GM23338 (cell line): ENCODE results near the gene RXRB. TPM values are rescaled to one million over a fixed set of nuclear protein-coding genes. Genes with fewer than 3 reads are reported as not detected.

Source experiments
- ATAC-seq: fragments of 200-7000 bp; cut with Tn5 transposase; 3 replicates; pipeline ENCODE4 v1.9.1; 2020
- DNase-seq: peaks from one replicate; pipeline ENCODE4 v3.0.0-alpha.2; 2015; ENCODE audit warnings: low spot score
- H2AFZ ChIP-seq: fragments of 200-600 bp; sonication (generic); 2 replicates; pipeline ENCODE4 v1.8.0; 2016; ENCODE audit warnings: antibody characterized with exemption, mild to moderate bottlenecking, moderate library complexity
- H3F3A ChIP-seq: fragments of 200-600 bp; sonication (generic); replicated peaks from 2 replicates; pipeline ENCODE4 v1.8.0; 2017; ENCODE audit warnings: antibody characterized with exemption, mixed run types, low read depth
- H3K27ac ChIP-seq: fragments of 200-600 bp; sonication (generic); 2 replicates; pipeline ENCODE4 v1.6.1; 2016; ENCODE audit warnings: low read depth
- H3K27me3 ChIP-seq: fragments of 200-600 bp; sonication (generic); 2 replicates; pipeline ENCODE4 v1.8.0; 2016; ENCODE audit warnings: mild to moderate bottlenecking, mixed run types, moderate library complexity; ENCODE audit not compliant: insufficient read depth
- H3K36me3 ChIP-seq: fragments of 200-600 bp; sonication (generic); 2 replicates; pipeline ENCODE4 v1.8.0; 2016; ENCODE audit warnings: mild to moderate bottlenecking; ENCODE audit not compliant: insufficient read depth
- H3K4me1 ChIP-seq: fragments of 200-600 bp; sonication (generic); 2 replicates; pipeline ENCODE4 v1.8.0; 2016; ENCODE audit warnings: mild to moderate bottlenecking, moderate library complexity; ENCODE audit not compliant: insufficient read depth
- H3K4me2 ChIP-seq: fragments of 200-600 bp; sonication (generic); 2 replicates; pipeline ENCODE4 v1.7.1; 2017; ENCODE audit warnings: mixed run types
- H3K4me3 ChIP-seq: fragments of 200-600 bp; sonication (generic); 2 replicates; pipeline ENCODE4 v1.6.1; 2016; ENCODE audit warnings: mixed run types
- H3K79me2 ChIP-seq: fragments of 200-600 bp; sonication (generic); replicated peaks from 2 replicates; pipeline ENCODE4 v1.8.0; 2017; ENCODE audit warnings: mild to moderate bottlenecking; ENCODE audit not compliant: insufficient read depth
- H3K9me2 ChIP-seq: fragments of 200-600 bp; sonication (generic); 2 replicates; pipeline ENCODE4 v1.8.0; 2017; ENCODE audit not compliant: insufficient read depth
- H4K20me1 ChIP-seq: fragments of 200-600 bp; sonication (generic); replicated peaks from 2 replicates; pipeline ENCODE4 v1.8.0; 2017; ENCODE audit warnings: mild to moderate bottlenecking; ENCODE audit not compliant: insufficient read depth
- H3K27ac Mint-ChIP-seq: 2 replicates; pipeline ENCODE4 v1.8.0; 2020; ENCODE audit warnings: inconsistent platforms, mild to moderate bottlenecking, moderate library complexity, mixed read lengths
- H3K27me3 Mint-ChIP-seq: 3 replicates; pipeline ENCODE4 v1.8.0; 2022; ENCODE audit warnings: low read depth, mild to moderate bottlenecking, moderate library complexity, mixed read lengths, inconsistent platforms; ENCODE audit not compliant: insufficient read depth, poor library complexity
- H3K36me3 Mint-ChIP-seq: 3 replicates; pipeline ENCODE4 v1.8.0; 2021; ENCODE audit warnings: low read depth, mild to moderate bottlenecking, inconsistent platforms, moderate library complexity, mixed read lengths
- H3K4me1 Mint-ChIP-seq: 3 replicates; pipeline ENCODE4 v1.8.0; 2020; ENCODE audit warnings: mild to moderate bottlenecking, inconsistent platforms, mixed read lengths
- H3K4me3 Mint-ChIP-seq: 3 replicates; pipeline ENCODE4 v1.8.0; 2021; ENCODE audit warnings: moderate library complexity, mild to moderate bottlenecking, inconsistent platforms, mixed read lengths
- H3K9me3 Mint-ChIP-seq: 3 replicates; pipeline ENCODE4 v1.8.0; 2020; ENCODE audit warnings: moderate library complexity, mild to moderate bottlenecking, inconsistent platforms, mixed read lengths
- CREB1 ChIP-seq: fragments of 250-450 bp; sonication (Bioruptor Pico); IDR thresholded peaks from 2 replicates; pipeline ENCODE4 v1.5.0; 2020; ENCODE audit warnings: low read depth, mild to moderate bottlenecking, moderate library complexity
- CTCF ChIP-seq, 2 experiments: fragments of 200-600 bp in 1 of 2; sonication (generic) in 1 of 2; conservative IDR thresholded peaks; 2 replicates each; pipeline versions ENCODE4 v1.5.1 to v1.6.1; 2016 to 2017; ENCODE audit warnings: antibody characterized with exemption in 2 of 2, low read depth in 2 of 2, mild to moderate bottlenecking in 2 of 2, moderate library complexity in 1 of 2
- JUNB ChIP-seq: IDR thresholded peaks from one replicate; pipeline ENCODE4 v1.6.1; 2016; ENCODE audit warnings: antibody characterized with exemption; ENCODE audit not compliant: unreplicated experiment
- NANOG ChIP-seq: IDR thresholded peaks from 2 replicates; pipeline ENCODE4 v1.6.1; 2016; ENCODE audit warnings: antibody characterized with exemption, borderline replicate concordance
- ZNF114 ChIP-seq: fragments of 250-450 bp; sonication (Bioruptor Pico); IDR thresholded peaks from 2 replicates; pipeline ENCODE4 v1.5.0; 2020; ENCODE audit warnings: mild to moderate bottlenecking, moderate library complexity
- ZNF331 ChIP-seq: fragments of 250-450 bp; sonication (Bioruptor Pico); IDR thresholded peaks from 2 replicates; pipeline ENCODE4 v1.5.0; 2020; ENCODE audit warnings: low read depth, mild to moderate bottlenecking, moderate library complexity
- ZNF462 ChIP-seq: fragments of 250-450 bp; sonication (Bioruptor Pico); IDR thresholded peaks from 2 replicates; pipeline ENCODE4 v1.5.0; 2020; ENCODE audit warnings: mild to moderate bottlenecking, moderate library complexity
- polyA plus RNA-seq: library from polyadenylated mRNA; unstranded; fragments of >200 nt; fragmentation: Nextera tagmentation; extraction: Ambion mirVana; gene quantifications from 2 replicates; pipeline ENCODE4 v1.2.1, GENCODE V29; 2016
- total RNA-seq: library from RNA; depleted of rRNA; stranded (reverse); fragments of >200 nt; shearing (Covaris generic); gene quantifications from 2 replicates; pipeline ENCODE4 v1.2.3, GENCODE V29; 2014

RXRB gene
- total and polyA plus RNA-seq, 2 experiments from 2014 or later = 6.9 to 11.6 TPM

- TF ChIP-seq ZNF462 (no peak), NANOG (no peak), ZNF331 (no peak), CTCF (conservative IDR thresholded peaks at IDR 0.05; ENCODE audit: low read depth in 2 of 2) (no peak), JUNB (no peak)
These were observed 43.0 kb upstream of the RXRB start (continued) for GRCh38 chr6:33243476-33243875.

GRCh38 chr6:33241968-33242367 lies 41.5 kb upstream of the RXRB start:
- no peaks in the 10 kb centered on the region for H3K9me3 Mint-ChIP-seq
- Histone ChIP-seq H3K4me1 (no peaks in the 10 kb centered on the region), H3K36me3 (no peaks in the 10 kb centered on the region), H3K27ac (no peak overlapping the region), H2AFZ (no peak overlapping the region), H3K79me2 (no peaks in the 10 kb centered on the region), H3F3A (no peaks in the 10 kb centered on the region), H3K27me3 (peaks cover 42% of the 10 kb centered on the region), H3K4me3 (no peak overlapping the region), H3K4me2 (no peak overlapping the region), H4K20me1 (no peaks in the 10 kb centered on the region), H3K9me2 (no peaks in the 10 kb centered on the region)
- ATAC-seq = no peak
- no peaks in the 10 kb centered on the region for H3K4me1 Mint-ChIP-seq
- TF ChIP-seq CREB1 (CRISPR knock-in tag) = no peak
- no peak for TF ChIP-seq ZNF114 (CRISPR knock-in tag)
- no peak for TF ChIP-seq ZNF331
- H3K27me3 Mint-ChIP-seq = peaks cover 3% of the 10 kb centered on the region
- no peak for DNase-seq
- no peaks in the 10 kb centered on the region for H3K36me3 Mint-ChIP-seq
- no peak overlapping the region for H3K27ac Mint-ChIP-seq
- H3K4me3 Mint-ChIP-seq = no peak overlapping the region
